K562 (cell line): ENCODE measurements around the gene ATP6V1F. TPM values are rescaled to one million over a fixed set of nuclear protein-coding genes. Genes with fewer than 3 reads are reported as not detected.

ENCODE experiments used
- ASH1L ChIP-seq: fragments of 450-650 bp; IDR thresholded peaks from 2 replicates; pipeline ENCODE4 v1.6.1; 2018; ENCODE audit warnings: borderline replicate concordance, mild to moderate bottlenecking, low read depth; ENCODE audit not compliant: partially characterized antibody
- BRD9 ChIP-seq: fragments of 450-650 bp; IDR thresholded peaks from 2 replicates; pipeline ENCODE4 v1.6.1; 2018; ENCODE audit warnings: low read depth; ENCODE audit not compliant: partially characterized antibody
- CSDE1 ChIP-seq, 2 experiments: fragments of 450-650 bp; IDR thresholded peaks; 2 replicates each; pipeline ENCODE4 v1.6.1; 2016; ENCODE audit warnings: mild to moderate bottlenecking in 1 of 2
- DNMT1 ChIP-seq: fragments of 450-650 bp; IDR thresholded peaks from 2 replicates; pipeline ENCODE4 v1.6.1; 2016; ENCODE audit warnings: antibody characterized with exemption, mild to moderate bottlenecking
- ESRRB ChIP-seq: fragments of 250-450 bp; sonication (Bioruptor Pico); IDR thresholded peaks from 2 replicates; pipeline ENCODE4 v1.5.0; 2020; ENCODE audit warnings: mild to moderate bottlenecking, moderate library complexity, borderline replicate concordance
- ETV5 ChIP-seq: sonication (generic); formaldehyde crosslinking; IDR thresholded peaks from 2 replicates; pipeline ENCODE4 v1.4.0; 2020; ENCODE audit warnings: low read depth, mild to moderate bottlenecking, missing genetic modification reagents
- FOXJ2 ChIP-seq: fragments of 200-800 bp; sonication (Bioruptor generic); IDR thresholded peaks from 2 replicates; pipeline ENCODE4 v1.6.1; 2016; ENCODE audit warnings: missing genetic modification characterization, missing compliant biosample characterization
- FOXP4 ChIP-seq: sonication (generic); formaldehyde crosslinking; IDR thresholded peaks from 2 replicates; pipeline ENCODE4 v1.8.0; 2022; ENCODE audit warnings: mild to moderate bottlenecking, missing genetic modification reagents, borderline replicate concordance
- HNRNPUL1 ChIP-seq: fragments of 200-400 bp; formaldehyde crosslinking; IDR thresholded peaks from 2 replicates; pipeline ENCODE4 v1.6.1; 2017; ENCODE audit warnings: low read length
- JUN ChIP-seq, 2 experiments: sonication (generic) in 1 of 2; formaldehyde crosslinking in 1 of 2; IDR thresholded peaks; 2 replicates each; pipeline versions ENCODE4 v1.6.1 to v1.8.0; 2012 to 2022; ENCODE audit warnings: borderline replicate concordance in 2 of 2, mild to moderate bottlenecking in 2 of 2, improper control_type of control experiment in 1 of 2, low read depth in 1 of 2, low read length in 1 of 2, missing genetic modification reagents in 1 of 2
- JUND ChIP-seq, 2 experiments: IDR thresholded peaks; 2 replicates in 1 of 2; 3 replicates in 1 of 2; pipeline ENCODE4 v1.6.1; 2011; ENCODE audit warnings: borderline replicate concordance in 2 of 2, low read depth in 2 of 2, low read length in 2 of 2, improper control_type of control experiment in 1 of 2, missing biosample characterization in 1 of 2, missing genetic modification characterization in 1 of 2, missing genetic modification reagents in 1 of 2
- LARP7 ChIP-seq: fragments of 450-650 bp; IDR thresholded peaks from 2 replicates; pipeline ENCODE4 v1.6.1; 2016
- MIER1 ChIP-seq: fragments of 450-650 bp; IDR thresholded peaks from 2 replicates; pipeline ENCODE4 v1.6.1; 2016; ENCODE audit warnings: antibody characterized with exemption, mild to moderate bottlenecking, low read depth
- MTA2 ChIP-seq: fragments of 450-650 bp; IDR thresholded peaks from 2 replicates; pipeline ENCODE4 v1.6.1; 2016; ENCODE audit warnings: low read depth
- MXI1 ChIP-seq: IDR thresholded peaks from 2 replicates; pipeline ENCODE4 v1.6.1; 2011; ENCODE audit warnings: low read depth, mild to moderate bottlenecking, improper control_type of control experiment, low read length
- NFXL1 ChIP-seq: fragments of 450-650 bp; formaldehyde crosslinking; IDR thresholded peaks from 2 replicates; pipeline ENCODE4 v1.4.0; 2021; ENCODE audit warnings: mild to moderate bottlenecking
- NKRF ChIP-seq: fragments of 450-650 bp; IDR thresholded peaks from 2 replicates; pipeline ENCODE4 v1.6.1; 2016; ENCODE audit warnings: borderline replicate concordance
- PML ChIP-seq: IDR thresholded peaks from 2 replicates; pipeline ENCODE4 v1.6.1; 2012; ENCODE audit warnings: low read length, inconsistent platforms
- POLR3G ChIP-seq: IDR thresholded peaks from 2 replicates; pipeline ENCODE4 v1.6.1; 2011; ENCODE audit not compliant: insufficient read length, insufficient replicate concordance; ENCODE audit errors: extremely low read depth
- STAG1 ChIP-seq: sonication (generic); formaldehyde crosslinking; IDR thresholded peaks from 2 replicates; pipeline ENCODE4 v1.5.0; 2020; ENCODE audit warnings: missing genetic modification reagents, borderline replicate concordance
- TCF3 ChIP-seq: sonication (generic); formaldehyde crosslinking; IDR thresholded peaks from 2 replicates; pipeline ENCODE4 v1.4.0; 2020; ENCODE audit warnings: mild to moderate bottlenecking, missing genetic modification reagents
- ZBTB7A ChIP-seq: IDR thresholded peaks from 2 replicates; pipeline ENCODE4 v1.6.1; 2011; ENCODE audit warnings: low read depth, mild to moderate bottlenecking, low read length, moderate library complexity, borderline replicate concordance; ENCODE audit not compliant: control insufficient read depth
- ZNF23 ChIP-seq: fragments of 250-450 bp; sonication (Bioruptor Pico); IDR thresholded peaks from 2 replicates; pipeline ENCODE4 v1.4.0; 2020; ENCODE audit warnings: mild to moderate bottlenecking
- ZNF347 ChIP-seq: fragments of 450-650 bp; formaldehyde crosslinking; IDR thresholded peaks from 2 replicates; pipeline ENCODE4 v1.4.0; 2020; ENCODE audit warnings: low read depth, mild to moderate bottlenecking, moderate library complexity
- ZNF696 ChIP-seq: fragments of 250-450 bp; sonication (Bioruptor Pico); conservative IDR thresholded peaks from 2 replicates; pipeline ENCODE4 v1.4.0; 2020; ENCODE audit warnings: mild to moderate bottlenecking, moderate library complexity
- polyA plus RNA-seq, 8 experiments: library from polyadenylated mRNA; depleted of rRNA in 4 of 8; stranded (reverse) in 5 of 8; unstranded in 3 of 8; fragments of >200 nt; fragmentation: Nextera tagmentation in 2 of 8; fragmentation: Illumina TruSeq in 1 of 8; extraction: Ambion mirVana in 2 of 8; extraction: Trizol in 1 of 8; gene quantifications; 2 replicates each; pipeline versions ENCODE4 v1.2.1 to v1.2.3, GENCODE V29; 2011 to 2014; ENCODE audit warnings: inconsistent platforms in 1 of 8, missing spikeins in 1 of 8
- total RNA-seq, 7 experiments: library from RNA; depleted of rRNA in 6 of 7; stranded (reverse); fragments of >200 nt in 6 of 7; fragmentation: Illumina TruSeq in 2 of 7; extraction: Trizol in 2 of 7; gene quantifications; 2 replicates each; pipeline versions ENCODE4 v1.2.1 to v1.2.3, GENCODE V29; 2011 to 2021; ENCODE audit warnings: low replicate concordance in 1 of 7

The ATP6V1F gene
- total and polyA plus RNA-seq, 9 of the 15 experiments (the other 6 are each of a cell fraction or from before 2014, with no cell fraction given) = 206 to 1,123 (median 542) TPM

- TF ChIP-seq LARP7 = no peak
- TF ChIP-seq BRD9 = no peak
- TF ChIP-seq TCF3 (CRISPR knock-in tag) = no peak
- TF ChIP-seq FOXP4 (CRISPR knock-in tag) = no peak
- TF ChIP-seq JUND (IDR thresholded peaks at IDR 0.05; ENCODE audit: borderline replicate concordance, low read depth, low read length) = no peak
- TF ChIP-seq JUND (tag; IDR thresholded peaks at IDR 0.05; ENCODE audit: borderline replicate concordance, low read depth, low read length) = no peak
- no peak for TF ChIP-seq ETV5 (CRISPR knock-in tag)
- TF ChIP-seq ASH1L = no peak
- TF ChIP-seq NFXL1 (CRISPR knock-in tag) = no peak
- peak; percentile 72; the same call in 1 of the 2 replicates for TF ChIP-seq NKRF
- no peak for TF ChIP-seq ESRRB (CRISPR knock-in tag)
- TF ChIP-seq ZNF696 (CRISPR knock-in tag) = no peak
- no peak for TF ChIP-seq STAG1 (CRISPR knock-in tag)
- TF ChIP-seq PML = peak; percentile 7; the same call in 1 of the 2 replicates
- TF ChIP-seq DNMT1 = no peak
- no peak for TF ChIP-seq ZBTB7A
- TF ChIP-seq POLR3G = no peak
- TF ChIP-seq FOXJ2 (tag) = 0 out of 2 replicates have a peak, but pooled peaks have one; percentile 26
- no peak for TF ChIP-seq ZNF347 (CRISPR knock-in tag)
- no peak for TF ChIP-seq MXI1
- no peak for TF ChIP-seq MIER1
- no peak for TF ChIP-seq HNRNPUL1
- no peak for TF ChIP-seq JUN (IDR thresholded peaks at IDR 0.05; ENCODE audit: borderline replicate concordance, low read depth, low read length)
- TF ChIP-seq JUN (CRISPR knock-in tag; IDR thresholded peaks at IDR 0.05; ENCODE audit: borderline replicate concordance) = no peak
- TF ChIP-seq CSDE1 (IDR thresholded peaks at IDR 0.05) = no peak
- no peak for TF ChIP-seq ZNF23
- TF ChIP-seq MTA2 = no peak
These were observed 29.8 kb upstream of the ATP6V1F start (continued) for GRCh38 chr7:128832880-128833147.
